ENCODE results near the gene MED13L.

DNA sequence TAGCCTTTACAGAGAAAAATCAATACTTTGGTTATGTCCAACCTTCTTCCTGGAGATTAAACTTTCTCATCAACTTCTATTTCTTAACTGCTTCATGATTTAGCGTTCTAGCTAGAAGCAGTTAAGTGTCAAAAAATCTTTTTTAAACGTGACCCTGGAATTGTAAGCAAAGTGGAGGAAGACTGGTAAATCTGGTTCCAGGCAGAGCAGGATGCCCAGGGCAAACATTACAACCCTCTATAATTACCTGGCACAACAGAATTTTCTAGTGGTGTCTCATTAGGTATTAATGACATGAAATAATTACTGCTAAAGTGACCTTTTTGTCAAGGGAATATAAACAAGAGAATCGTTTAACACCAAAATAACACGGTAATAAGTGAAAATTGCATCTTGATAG, 320.8 kb downstream of the MED13L start:
- TF ChIP-seq POLR2A (IDR thresholded peaks at IDR 0.05) (no peak), POLR2AphosphoS5 (IDR thresholded peaks at IDR 0.05) (no peak), EP300 (IDR thresholded peaks at IDR 0.05; ENCODE audit: low read depth) (no peak)
- TF ChIP-seq, protein P1, sequence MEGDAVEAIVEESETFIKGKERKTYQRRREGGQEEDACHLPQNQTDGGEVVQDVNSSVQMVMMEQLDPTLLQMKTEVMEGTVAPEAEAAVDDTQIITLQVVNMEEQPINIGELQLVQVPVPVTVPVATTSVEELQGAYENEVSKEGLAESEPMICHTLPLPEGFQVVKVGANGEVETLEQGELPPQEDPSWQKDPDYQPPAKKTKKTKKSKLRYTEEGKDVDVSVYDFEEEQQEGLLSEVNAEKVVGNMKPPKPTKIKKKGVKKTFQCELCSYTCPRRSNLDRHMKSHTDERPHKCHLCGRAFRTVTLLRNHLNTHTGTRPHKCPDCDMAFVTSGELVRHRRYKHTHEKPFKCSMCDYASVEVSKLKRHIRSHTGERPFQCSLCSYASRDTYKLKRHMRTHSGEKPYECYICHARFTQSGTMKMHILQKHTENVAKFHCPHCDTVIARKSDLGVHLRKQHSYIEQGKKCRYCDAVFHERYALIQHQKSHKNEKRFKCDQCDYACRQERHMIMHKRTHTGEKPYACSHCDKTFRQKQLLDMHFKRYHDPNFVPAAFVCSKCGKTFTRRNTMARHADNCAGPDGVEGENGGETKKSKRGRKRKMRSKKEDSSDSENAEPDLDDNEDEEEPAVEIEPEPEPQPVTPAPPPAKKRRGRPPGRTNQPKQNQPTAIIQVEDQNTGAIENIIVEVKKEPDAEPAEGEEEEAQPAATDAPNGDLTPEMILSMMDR (IDR thresholded peaks at IDR 0.05) = no peak

Data from transverse colon (tissue), 4 donors.